Gastroesophageal sphincter (tissue), 4 donors: ENCODE measurements around the gene LINC01488. TPM values are rescaled to one million over a fixed set of nuclear protein-coding genes. Genes with fewer than 3 reads are reported as not detected.

Experiments
- ATAC-seq: fragments of 150-250 bp; one replicate; pipeline ENCODE4 v1.9.1; 2016; ENCODE audit warnings: mild to moderate bottlenecking, moderate library complexity
- H3K27ac ChIP-seq, 4 donors: fragments of 200-600 bp; sonication (generic) in 3 of 4; 1 replicate in 3 of 4; 2 replicates in 1 of 4; pipeline ENCODE4 v1.5.1; 2016 to 2019
- H3K27me3 ChIP-seq: fragments of 200-600 bp; sonication (generic); one replicate; pipeline ENCODE4 v1.5.1; 2019
- H3K36me3 ChIP-seq, 2 donors: fragments of 200-600 bp; sonication (generic); one replicate each; pipeline ENCODE4 v1.5.1; 2019; ENCODE audit warnings: control low read depth in 1 of 2
- H3K4me1 ChIP-seq, 3 donors: fragments of 200-600 bp; sonication (generic); 1 replicate in 2 of 3; 2 replicates in 1 of 3; pipeline ENCODE4 v1.5.1; 2016 to 2019; ENCODE audit warnings: control low read depth in 2 of 3
- H3K4me3 ChIP-seq, 2 donors: fragments of 200-600 bp; sonication (generic); one replicate each; pipeline ENCODE4 v1.5.1; 2019; ENCODE audit warnings: mild to moderate bottlenecking in 1 of 2, moderate library complexity in 1 of 2
- H3K9me3 ChIP-seq, 3 donors: fragments of 200-600 bp; sonication (generic); one replicate each; pipeline ENCODE4 v1.5.1; 2017 to 2019; ENCODE audit warnings: control low read depth in 2 of 3
- CTCF ChIP-seq, 4 experiments: fragments of 200-600 bp in 2 of 4; fragments of 450-650 bp in 2 of 4; sonication (generic) in 1 of 4; IDR thresholded peaks; one replicate each; pipeline ENCODE4 v1.5.1; 2017 to 2019; ENCODE audit warnings: antibody characterized with exemption in 4 of 4, mild to moderate bottlenecking in 2 of 4, moderate library complexity in 2 of 4
- EP300 ChIP-seq: sonication (generic); formaldehyde crosslinking; IDR thresholded peaks from one replicate; pipeline ENCODE4 v1.6.1; 2017; ENCODE audit warnings: antibody characterized with exemption, mild to moderate bottlenecking
- POLR2A ChIP-seq, 2 donors: fragments of 450-650 bp; IDR thresholded peaks; one replicate each; pipeline ENCODE4 v1.6.1; 2017; ENCODE audit warnings: antibody characterized with exemption in 2 of 2, mild to moderate bottlenecking in 2 of 2, moderate library complexity in 1 of 2
- POLR2AphosphoS5 ChIP-seq: sonication (generic); formaldehyde crosslinking; IDR thresholded peaks from one replicate; pipeline ENCODE4 v1.6.1; 2017; ENCODE audit warnings: antibody characterized with exemption
- WGBS, 2 donors: methylation state at CpG; one replicate each; pipeline ENCODE4 v1.1.5; 2018; ENCODE audit warnings: low coverage in 1 of 2; 5-methylcytosine and 5-hydroxymethylcytosine counted together
- total RNA-seq, 4 donors: library from RNA; depleted of rRNA; stranded (reverse); fragments of >200 nt; gene quantifications; one replicate each; pipeline ENCODE4 v1.1.0, GENCODE V29; 2016

The LINC01488 gene
- total RNA-seq, 4 donors from 2014 or later = not detected

- TF ChIP-seq POLR2A (IDR thresholded peaks at IDR 0.05) (no peak), EP300 (no peak), CTCF (IDR thresholded peaks at IDR 0.05) (no peak), POLR2AphosphoS5 (no peak)
- H3K36me3 ChIP-seq = no peaks in the 10 kb centered on the region
- no peak overlapping the region for H3K4me3 ChIP-seq
- WGBS, 2 donors = 81 to 94% methylated on average over 2 to 3 of the region's 5 CpGs
- H3K4me1 ChIP-seq = no peaks in the 10 kb centered on the region
- peaks cover 0 to 14% (median 0%) of the 10 kb centered on the region in 3 donors for H3K9me3 ChIP-seq
- H3K27ac ChIP-seq = no peak overlapping the region
- H3K27me3 ChIP-seq = no peaks in the 10 kb centered on the region
- ATAC-seq = no peak
These were observed 33.3 kb downstream of the LINC01488 start for GRCh38 chr11:69514771-69515170.

GRCh38 chr11:69515271-69516245 lies 34.1 kb downstream of the LINC01488 start:
- Histone ChIP-seq H3K36me3 (no peaks in the 10 kb centered on the region), H3K27ac (no peak overlapping the region), H3K4me1 (no peaks in the 10 kb centered on the region), H3K27me3 (no peaks in the 10 kb centered on the region), H3K9me3 (peaks cover 0 to 14% (median 0%) of the 10 kb centered on the region in 3 donors), H3K4me3 (no peak overlapping the region)
- no peak for ATAC-seq
- TF ChIP-seq POLR2A (IDR thresholded peaks at IDR 0.05) (no peak), EP300 (no peak), POLR2AphosphoS5 (no peak), CTCF (IDR thresholded peaks at IDR 0.05) (no peak)
- 83 to 84% methylated on average over 2 to 5 of the region's 12 CpGs for WGBS, 2 donors

GRCh38 chr11:69516526-69516925 lies 35.1 kb downstream of the LINC01488 start:
- no peak overlapping the region for H3K27ac ChIP-seq
- no peaks in the 10 kb centered on the region for H3K36me3 ChIP-seq
- no peak for TF ChIP-seq POLR2A (IDR thresholded peaks at IDR 0.05)
- no peak for TF ChIP-seq EP300
- no peak for TF ChIP-seq POLR2AphosphoS5
- TF ChIP-seq CTCF (IDR thresholded peaks at IDR 0.05) = no peak
- 92 to 100% methylated on average over 2 of the region's 3 CpGs for WGBS, 2 donors
- no peaks in the 10 kb centered on the region for H3K4me1 ChIP-seq
- H3K9me3 ChIP-seq = peaks cover 0 to 14% (median 0%) of the 10 kb centered on the region in 3 donors
- no peaks in the 10 kb centered on the region for H3K27me3 ChIP-seq
- no peak overlapping the region for H3K4me3 ChIP-seq
- no peak for ATAC-seq

GRCh38 chr11:69518081-69518950 lies 36.9 kb downstream of the LINC01488 start:
- no peak for ATAC-seq
- no peaks in the 10 kb centered on the region for H3K27me3 ChIP-seq
- peaks cover 0 to 14% (median 0%) of the 10 kb centered on the region in 3 donors for H3K9me3 ChIP-seq
- no peak overlapping the region for H3K4me3 ChIP-seq
- H3K36me3 ChIP-seq = no peaks in the 10 kb centered on the region
- no peak overlapping the region for H3K27ac ChIP-seq
- H3K4me1 ChIP-seq = no peaks in the 10 kb centered on the region
- 76 to 93% methylated on average over 5 of the region's 5 CpGs for WGBS, 2 donors
- TF ChIP-seq CTCF (IDR thresholded peaks at IDR 0.05) = no peak
- TF ChIP-seq POLR2AphosphoS5 = no peak
- no peak for TF ChIP-seq POLR2A (IDR thresholded peaks at IDR 0.05)
- TF ChIP-seq EP300 = no peak
